ENCODE measurements around the gene CYYR1.

CYYR1 gene

DNA sequence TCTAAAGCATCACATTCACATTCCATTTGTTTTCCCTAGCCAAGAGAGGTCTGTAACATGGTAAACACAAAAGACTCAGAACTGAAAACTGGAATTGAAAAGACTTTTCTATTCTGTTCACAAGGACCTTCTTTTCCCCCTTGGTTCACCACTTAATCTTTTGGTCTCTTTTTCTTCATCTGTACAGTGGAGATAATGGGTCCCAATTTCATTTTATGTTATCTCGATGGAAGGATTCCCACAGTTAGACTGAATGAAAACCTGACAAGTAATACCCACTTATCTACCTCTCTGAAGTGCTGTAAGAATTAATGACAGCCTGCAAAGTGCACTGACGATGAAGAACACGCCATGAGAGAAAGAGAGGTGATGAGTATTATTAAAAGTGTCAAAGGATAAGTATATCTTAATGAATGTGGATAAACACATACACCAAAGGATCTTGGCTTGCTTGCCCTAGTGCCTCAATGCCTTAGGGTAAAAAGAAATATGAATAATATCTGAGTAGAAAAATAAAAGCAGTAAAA is 71.5 kb downstream of the CYYR1 start:
- TF ChIP-seq, protein P1, sequence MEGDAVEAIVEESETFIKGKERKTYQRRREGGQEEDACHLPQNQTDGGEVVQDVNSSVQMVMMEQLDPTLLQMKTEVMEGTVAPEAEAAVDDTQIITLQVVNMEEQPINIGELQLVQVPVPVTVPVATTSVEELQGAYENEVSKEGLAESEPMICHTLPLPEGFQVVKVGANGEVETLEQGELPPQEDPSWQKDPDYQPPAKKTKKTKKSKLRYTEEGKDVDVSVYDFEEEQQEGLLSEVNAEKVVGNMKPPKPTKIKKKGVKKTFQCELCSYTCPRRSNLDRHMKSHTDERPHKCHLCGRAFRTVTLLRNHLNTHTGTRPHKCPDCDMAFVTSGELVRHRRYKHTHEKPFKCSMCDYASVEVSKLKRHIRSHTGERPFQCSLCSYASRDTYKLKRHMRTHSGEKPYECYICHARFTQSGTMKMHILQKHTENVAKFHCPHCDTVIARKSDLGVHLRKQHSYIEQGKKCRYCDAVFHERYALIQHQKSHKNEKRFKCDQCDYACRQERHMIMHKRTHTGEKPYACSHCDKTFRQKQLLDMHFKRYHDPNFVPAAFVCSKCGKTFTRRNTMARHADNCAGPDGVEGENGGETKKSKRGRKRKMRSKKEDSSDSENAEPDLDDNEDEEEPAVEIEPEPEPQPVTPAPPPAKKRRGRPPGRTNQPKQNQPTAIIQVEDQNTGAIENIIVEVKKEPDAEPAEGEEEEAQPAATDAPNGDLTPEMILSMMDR (IDR thresholded peaks at IDR 0.05; ENCODE audit: borderline replicate concordance, insufficient read depth, low read depth, low read length), result no peak
- H3K4me3 ChIP-seq (ENCODE audit: low read depth, low read length), result no peak overlapping the region

DNA sequence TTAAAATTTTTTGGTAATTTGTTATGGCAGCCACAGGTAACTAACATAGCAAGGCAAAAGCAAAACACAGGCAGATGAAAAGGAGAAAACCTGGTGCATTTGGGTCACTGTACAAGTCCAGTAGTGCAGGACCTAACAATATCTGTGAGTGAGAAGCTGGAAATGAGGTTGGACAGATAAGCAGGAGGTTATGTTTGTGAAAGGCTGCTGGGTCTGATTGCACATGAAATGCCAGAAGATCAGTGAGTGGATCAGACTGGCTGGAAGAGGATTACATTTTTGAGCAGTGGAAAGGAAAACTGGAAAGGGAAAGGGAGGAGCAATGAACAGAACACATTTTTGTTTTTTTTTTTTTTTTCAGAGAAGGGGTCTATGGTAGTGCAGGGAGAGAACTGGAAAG is 73.6 kb downstream of the CYYR1 start:
- no peak overlapping the region for H3K4me3 ChIP-seq (ENCODE audit: low read depth, low read length)
- TF ChIP-seq, protein P1 (IDR thresholded peaks at IDR 0.05; ENCODE audit: borderline replicate concordance, insufficient read depth, low read depth, low read length), result no peak

DNA sequence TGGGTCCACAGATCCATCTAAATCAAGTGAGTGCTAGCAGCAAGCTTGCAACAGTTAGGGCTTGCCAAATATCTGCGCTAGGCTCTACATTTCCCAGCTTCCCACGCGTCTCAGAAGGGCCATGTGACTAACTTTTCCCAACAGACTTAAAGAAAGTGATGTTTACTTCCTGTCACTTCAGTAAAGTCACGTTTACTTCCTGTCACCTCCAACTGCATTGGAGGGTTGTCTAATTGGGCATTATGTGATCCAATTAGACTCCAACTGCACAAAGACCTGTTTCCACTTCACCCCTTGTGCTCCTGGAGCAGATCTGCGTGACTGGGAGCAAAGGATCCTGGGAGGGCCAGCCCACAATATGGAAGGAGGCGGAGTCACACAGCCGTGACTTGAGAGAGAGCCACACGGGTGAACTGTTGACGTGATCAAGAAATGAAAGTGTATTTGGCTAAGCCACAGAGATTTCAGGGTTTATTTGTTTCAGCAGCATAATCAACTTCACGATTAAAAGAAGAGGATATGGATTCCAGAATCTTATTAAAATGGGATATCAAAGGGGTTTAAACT is 77.7 kb downstream of the CYYR1 start:
- H3K4me3 ChIP-seq (ENCODE audit: low read depth, low read length), result no peak overlapping the region

DNA sequence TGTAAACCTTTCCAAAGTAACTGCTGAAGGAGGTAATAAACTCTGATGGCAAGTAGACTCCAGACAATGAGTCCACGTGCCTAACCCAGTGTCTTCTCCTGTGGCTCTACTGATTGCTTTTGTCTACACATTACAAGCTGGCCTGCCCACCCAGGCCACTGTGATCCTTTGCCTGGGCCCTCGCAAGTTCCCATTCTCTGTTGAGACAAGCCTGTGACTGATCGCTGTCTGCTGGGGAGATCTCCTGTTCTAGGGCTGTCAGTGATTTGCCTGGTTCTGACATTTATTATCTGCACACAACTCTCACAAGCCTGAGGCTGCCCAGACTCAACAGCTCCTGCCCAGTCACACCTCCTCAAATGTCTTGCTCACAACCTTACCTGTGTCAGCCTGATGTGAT is 81.4 kb downstream of the CYYR1 start:
- TF ChIP-seq, protein P1 (IDR thresholded peaks at IDR 0.05; ENCODE audit: borderline replicate concordance, insufficient read depth, low read depth, low read length), result no peak

More for the DNA sequence above, 77.7 kb downstream of the CYYR1 start:
- TF ChIP-seq, protein P1 (IDR thresholded peaks at IDR 0.05; ENCODE audit: borderline replicate concordance, insufficient read depth, low read depth, low read length), result no peak

DNA sequence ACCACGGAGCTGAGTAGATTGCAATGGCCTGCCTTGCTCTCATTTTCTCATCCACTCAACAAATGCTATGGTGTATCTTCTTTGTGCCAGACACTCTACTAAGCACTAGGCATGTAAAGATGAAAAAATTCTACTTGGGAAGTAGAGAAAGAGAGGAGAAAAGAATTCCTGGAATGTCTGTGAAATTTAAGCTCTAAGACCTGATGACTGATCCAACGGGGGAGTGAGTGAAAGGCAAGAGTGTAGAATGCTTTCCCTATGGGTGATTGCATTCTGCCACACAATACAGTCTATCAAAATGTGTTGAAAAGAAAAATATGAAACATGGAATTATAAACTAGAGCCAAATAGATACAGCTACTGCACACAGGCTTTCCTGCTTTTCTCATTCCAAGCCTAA is 82.3 kb downstream of the CYYR1 start:
- TF ChIP-seq, protein P1 (IDR thresholded peaks at IDR 0.05; ENCODE audit: borderline replicate concordance, insufficient read depth, low read depth, low read length), result no peak
- no peak overlapping the region for H3K4me3 ChIP-seq (ENCODE audit: low read depth, low read length)

More for the DNA sequence above, 81.4 kb downstream of the CYYR1 start:
- no peak overlapping the region for H3K4me3 ChIP-seq (ENCODE audit: low read depth, low read length)

DNA sequence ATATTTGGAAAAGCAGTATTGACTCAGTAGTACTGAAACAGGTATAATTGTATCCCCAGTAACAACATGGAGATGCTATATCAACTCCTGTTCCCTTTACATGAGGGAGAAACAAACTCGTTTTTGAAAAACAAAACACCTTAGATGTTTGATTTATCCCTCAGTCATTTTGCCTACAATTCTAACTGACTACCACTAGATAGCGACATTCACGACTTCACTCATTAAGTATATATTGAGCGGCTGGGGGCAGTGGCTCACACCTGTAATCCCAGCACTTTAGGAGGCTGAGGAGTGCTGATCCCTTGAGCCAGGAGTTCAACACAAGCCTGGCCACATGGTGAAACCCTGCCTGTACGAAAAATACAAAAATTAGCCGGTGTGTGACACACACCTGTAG is 83.3 kb downstream of the CYYR1 start:
- TF ChIP-seq, protein P1 (IDR thresholded peaks at IDR 0.05; ENCODE audit: borderline replicate concordance, insufficient read depth, low read depth, low read length), result no peak
- H3K4me3 ChIP-seq (ENCODE audit: low read depth, low read length), result no peak overlapping the region

DNA sequence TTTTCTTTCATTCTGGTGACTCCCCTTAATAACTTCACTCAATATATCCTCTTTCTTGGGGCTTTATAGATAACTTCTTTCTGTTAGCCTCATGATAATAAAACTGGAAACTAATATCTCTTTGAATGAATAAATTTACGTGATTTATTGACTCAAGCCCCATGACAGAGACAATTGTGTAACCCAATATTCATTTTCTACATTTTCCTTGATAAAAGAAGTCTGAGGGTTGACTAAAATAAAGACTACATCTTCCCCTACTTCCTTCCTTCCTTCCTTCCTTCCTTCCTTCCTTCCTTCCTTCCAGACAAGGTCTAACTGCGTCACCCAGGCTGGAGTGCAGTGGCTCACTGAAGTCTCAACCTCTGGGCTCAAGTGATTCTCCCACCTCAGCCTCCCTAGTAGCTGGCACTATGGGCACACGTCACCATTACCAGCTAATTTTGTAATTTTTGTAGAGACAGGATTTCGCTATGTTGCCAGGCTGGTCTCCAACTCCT is 85.1 kb downstream of the CYYR1 start:
- TF ChIP-seq, protein P1 (IDR thresholded peaks at IDR 0.05; ENCODE audit: borderline replicate concordance, insufficient read depth, low read depth, low read length), result no peak
- H3K4me3 ChIP-seq (ENCODE audit: low read depth, low read length), result no peak overlapping the region

Data from GM12875 (cell line).